Measurements from ENCODE around the gene GPX7.

GPX7 gene

GRCh38 chr1:52582116-52582696 is 20.0 kb upstream of the GPX7 start:
- no peak for TF ChIP-seq CTCF (IDR thresholded peaks at IDR 0.05; ENCODE audit: low read depth, low read length, missing control alignments)
- no peak for DNase-seq (ENCODE audit: low read depth)
- in situ Hi-C loops (cut with HindIII; ENCODE audit: low sequenced_read_pairs) = no loop called here
- H3K4me3 ChIP-seq (ENCODE audit: low read depth, low read length) = no peak overlapping the region

GRCh38 chr1:52585474-52585873 is 16.7 kb upstream of the GPX7 start:
- in situ Hi-C loops (cut with HindIII; ENCODE audit: low sequenced_read_pairs) = no loop called here
- DNase-seq (ENCODE audit: low read depth) = no peak
- no peak overlapping the region for H3K4me3 ChIP-seq (ENCODE audit: low read depth, low read length)
- no peak for TF ChIP-seq CTCF (IDR thresholded peaks at IDR 0.05; ENCODE audit: low read depth, low read length, missing control alignments)

GRCh38 chr1:52588027-52588426 is 14.1 kb upstream of the GPX7 start:
- in situ Hi-C loops (cut with HindIII; ENCODE audit: low sequenced_read_pairs) = no loop called here
- no peak overlapping the region for H3K4me3 ChIP-seq (ENCODE audit: low read depth, low read length)
- no peak for TF ChIP-seq CTCF (IDR thresholded peaks at IDR 0.05; ENCODE audit: low read depth, low read length, missing control alignments)
- no peak for DNase-seq (ENCODE audit: low read depth)

GRCh38 chr1:52588535-52588934 is 13.6 kb upstream of the GPX7 start:
- TF ChIP-seq CTCF (IDR thresholded peaks at IDR 0.05; ENCODE audit: low read depth, low read length, missing control alignments) = no peak
- in situ Hi-C loops (cut with HindIII; ENCODE audit: low sequenced_read_pairs) = no loop called here
- H3K4me3 ChIP-seq (ENCODE audit: low read depth, low read length) = no peak overlapping the region
- no peak for DNase-seq (ENCODE audit: low read depth)

- TF ChIP-seq CTCF (IDR thresholded peaks at IDR 0.05; ENCODE audit: low read depth, low read length, missing control alignments) = no peak
- in situ Hi-C loops (cut with HindIII; ENCODE audit: low sequenced_read_pairs) = no loop called here
- DNase-seq (ENCODE audit: low read depth) = no peak
- no peak overlapping the region for H3K4me3 ChIP-seq (ENCODE audit: low read depth, low read length)
Measured at GRCh38 chr1:52590266-52590665, 11.9 kb upstream of the GPX7 start.

GRCh38 chr1:52592637-52593323 is 9.4 kb upstream of the GPX7 start:
- DNase-seq (ENCODE audit: low read depth) = no peak
- no peak for TF ChIP-seq CTCF (IDR thresholded peaks at IDR 0.05; ENCODE audit: low read depth, low read length, missing control alignments)
- in situ Hi-C loops (cut with HindIII; ENCODE audit: low sequenced_read_pairs) = no loop called here

More at GRCh38 chr1:52592637-52593323, 9.4 kb upstream of the GPX7 start:
- no peak overlapping the region for H3K4me3 ChIP-seq (ENCODE audit: low read depth, low read length)

Data from astrocyte of the cerebellum (primary cell).